Measurements from ENCODE around the gene SLC66A3.

The SLC66A3 gene

GRCh38 chr2:11187083-11187619, 31.9 kb downstream of the SLC66A3 start:
- WGBS, 2 experiments (ENCODE audit: insufficient coverage in 2 of 2), result 81 to 94% methylated on average over 2 of the region's 7 CpGs
- Histone ChIP-seq H3K4me3 (ENCODE audit: extremely low read depth, insufficient read depth, low read length, poor library complexity, severe bottlenecking) (no peak overlapping the region), H3K9me3 (ENCODE audit: control insufficient read depth, low read length) (no peaks in the 10 kb centered on the region), H3K36me3 (ENCODE audit: control insufficient read depth, insufficient read depth, low read length) (peaks cover 35% of the 10 kb centered on the region), H3K27ac (ENCODE audit: low read depth, low read length, severe bottlenecking) (no peak overlapping the region), H3K4me1 (ENCODE audit: control insufficient read depth, insufficient read depth, low read length, poor library complexity, severe bottlenecking) (peaks cover 3% of the 10 kb centered on the region)

DNA sequence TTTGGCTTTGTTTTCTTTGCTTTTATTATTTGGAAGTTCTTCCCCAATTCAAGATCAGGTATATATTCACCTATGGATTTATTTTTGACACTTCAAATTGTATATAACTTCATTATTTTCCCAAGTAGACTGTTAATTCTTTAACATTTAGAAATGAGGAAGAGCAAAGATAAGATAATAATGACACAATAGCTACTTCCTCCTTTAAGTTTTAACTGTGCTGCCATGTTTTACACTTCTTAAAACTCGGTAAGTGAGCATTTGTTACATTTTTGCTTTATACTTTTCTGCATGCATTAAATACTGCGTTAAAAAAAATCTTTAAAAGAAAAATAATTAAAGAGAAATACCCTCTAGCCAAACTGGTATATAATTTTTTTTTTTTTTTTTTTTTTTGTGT, 32.5 kb downstream of the SLC66A3 start:
- Histone ChIP-seq H3K4me1 (ENCODE audit: control insufficient read depth, insufficient read depth, low read length, poor library complexity, severe bottlenecking) (peaks cover 3% of the 10 kb centered on the region), H3K27ac (ENCODE audit: low read depth, low read length, severe bottlenecking) (no peak overlapping the region), H3K4me3 (ENCODE audit: extremely low read depth, insufficient read depth, low read length, poor library complexity, severe bottlenecking) (no peak overlapping the region), H3K9me3 (ENCODE audit: control insufficient read depth, low read length) (no peaks in the 10 kb centered on the region), H3K36me3 (ENCODE audit: control insufficient read depth, insufficient read depth, low read length) (peaks cover 39% of the 10 kb centered on the region)
- no CpG with 5 or more reads among the region's 2 CpGs for WGBS, 2 experiments (ENCODE audit: insufficient coverage in 2 of 2)

GRCh38 chr2:11196246-11196645, 41.0 kb downstream of the SLC66A3 start:
- no peak overlapping the region for H3K27ac ChIP-seq (ENCODE audit: low read depth, low read length, severe bottlenecking)
- H3K4me1 ChIP-seq (ENCODE audit: control insufficient read depth, insufficient read depth, low read length, poor library complexity, severe bottlenecking), result no peaks in the 10 kb centered on the region
- WGBS, 2 experiments (ENCODE audit: insufficient coverage in 2 of 2), result 100% methylated on average over 1 of the region's 3 CpGs; no CpG with 5 or more reads in 1 of the 2 experiments
- peaks cover 57% of the 10 kb centered on the region for H3K36me3 ChIP-seq (ENCODE audit: control insufficient read depth, insufficient read depth, low read length)
- no peak overlapping the region for H3K4me3 ChIP-seq (ENCODE audit: extremely low read depth, insufficient read depth, low read length, poor library complexity, severe bottlenecking)
- H3K9me3 ChIP-seq (ENCODE audit: control insufficient read depth, low read length), result no peaks in the 10 kb centered on the region

GRCh38 chr2:11200651-11201050, 45.4 kb downstream of the SLC66A3 start:
- 92 to 100% methylated on average over 1 of the region's 2 CpGs for WGBS, 2 experiments (ENCODE audit: insufficient coverage in 2 of 2)
- Histone ChIP-seq H3K36me3 (ENCODE audit: control insufficient read depth, insufficient read depth, low read length) (peaks cover 59% of the 10 kb centered on the region), H3K4me1 (ENCODE audit: control insufficient read depth, insufficient read depth, low read length, poor library complexity, severe bottlenecking) (no peaks in the 10 kb centered on the region), H3K27ac (ENCODE audit: low read depth, low read length, severe bottlenecking) (no peak overlapping the region), H3K9me3 (ENCODE audit: control insufficient read depth, low read length) (no peaks in the 10 kb centered on the region), H3K4me3 (ENCODE audit: extremely low read depth, insufficient read depth, low read length, poor library complexity, severe bottlenecking) (no peak overlapping the region)

GRCh38 chr2:11201969-11202368, 46.7 kb downstream of the SLC66A3 start:
- Histone ChIP-seq H3K9me3 (ENCODE audit: control insufficient read depth, low read length) (no peaks in the 10 kb centered on the region), H3K27ac (ENCODE audit: low read depth, low read length, severe bottlenecking) (no peak overlapping the region), H3K4me1 (ENCODE audit: control insufficient read depth, insufficient read depth, low read length, poor library complexity, severe bottlenecking) (no peaks in the 10 kb centered on the region), H3K36me3 (ENCODE audit: control insufficient read depth, insufficient read depth, low read length) (peaks cover 60% of the 10 kb centered on the region), H3K4me3 (ENCODE audit: extremely low read depth, insufficient read depth, low read length, poor library complexity, severe bottlenecking) (no peak overlapping the region)
- 100% methylated on average over 2 of the region's 5 CpGs; no CpG with 5 or more reads in 1 of the 2 experiments for WGBS, 2 experiments (ENCODE audit: insufficient coverage in 2 of 2)

DNA sequence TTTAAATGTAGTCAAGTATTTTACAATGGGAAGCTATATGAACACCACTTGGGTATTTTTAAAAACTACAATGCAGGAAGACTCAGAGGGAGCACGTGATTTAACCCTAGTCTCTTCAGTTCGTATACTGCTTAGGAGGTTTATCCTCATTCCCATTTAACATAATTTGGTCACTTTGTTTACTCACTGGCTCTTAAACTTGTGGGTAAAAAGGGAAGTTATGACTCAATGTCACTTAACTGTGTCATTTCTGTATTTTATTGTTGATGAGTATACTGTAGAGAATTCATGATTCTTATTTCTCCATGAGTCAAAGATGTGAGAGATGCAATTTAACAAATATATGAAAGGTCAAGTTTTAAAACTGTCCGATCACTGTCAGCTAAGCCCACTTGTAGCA, 48.2 kb downstream of the SLC66A3 start:
- Histone ChIP-seq H3K27ac (ENCODE audit: low read depth, low read length, severe bottlenecking) (no peak overlapping the region), H3K9me3 (ENCODE audit: control insufficient read depth, low read length) (no peaks in the 10 kb centered on the region), H3K4me1 (ENCODE audit: control insufficient read depth, insufficient read depth, low read length, poor library complexity, severe bottlenecking) (no peaks in the 10 kb centered on the region), H3K36me3 (ENCODE audit: control insufficient read depth, insufficient read depth, low read length) (peaks cover 60% of the 10 kb centered on the region), H3K4me3 (ENCODE audit: extremely low read depth, insufficient read depth, low read length, poor library complexity, severe bottlenecking) (no peak overlapping the region)
- WGBS, 2 experiments (ENCODE audit: insufficient coverage in 2 of 2), result 100% methylated on average over 1 of the region's 3 CpGs; no CpG with 5 or more reads in 1 of the 2 experiments

GRCh38 chr2:11208083-11208482, 52.8 kb downstream of the SLC66A3 start:
- Histone ChIP-seq H3K9me3 (ENCODE audit: control insufficient read depth, low read length) (no peaks in the 10 kb centered on the region), H3K27ac (ENCODE audit: low read depth, low read length, severe bottlenecking) (no peak overlapping the region), H3K4me3 (ENCODE audit: extremely low read depth, insufficient read depth, low read length, poor library complexity, severe bottlenecking) (no peak overlapping the region), H3K36me3 (ENCODE audit: control insufficient read depth, insufficient read depth, low read length) (peaks cover 70% of the 10 kb centered on the region), H3K4me1 (ENCODE audit: control insufficient read depth, insufficient read depth, low read length, poor library complexity, severe bottlenecking) (no peaks in the 10 kb centered on the region)

DNA sequence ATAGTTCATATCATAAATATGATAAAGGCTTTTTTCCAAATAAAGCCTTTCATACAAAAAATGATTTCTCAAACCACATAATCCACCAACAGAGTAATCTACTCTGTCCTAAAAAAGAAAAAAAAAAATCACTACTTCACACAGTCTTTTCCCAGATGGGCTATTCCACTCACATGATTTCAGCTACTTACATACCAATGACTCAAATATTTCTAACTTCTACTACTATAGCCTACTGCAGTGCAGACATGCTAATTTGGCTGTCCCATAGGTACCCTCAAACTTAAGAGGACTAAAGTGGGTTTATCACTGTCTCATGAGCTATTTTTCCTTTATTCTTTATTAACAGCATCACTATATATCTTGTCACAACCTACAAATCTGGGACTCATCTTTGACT, 57.4 kb downstream of the SLC66A3 start:
- peaks cover 54% of the 10 kb centered on the region for H3K36me3 ChIP-seq (ENCODE audit: control insufficient read depth, insufficient read depth, low read length)
- no peaks in the 10 kb centered on the region for H3K4me1 ChIP-seq (ENCODE audit: control insufficient read depth, insufficient read depth, low read length, poor library complexity, severe bottlenecking)
- H3K27ac ChIP-seq (ENCODE audit: low read depth, low read length, severe bottlenecking), result no peak overlapping the region
- H3K9me3 ChIP-seq (ENCODE audit: control insufficient read depth, low read length), result no peaks in the 10 kb centered on the region
- H3K4me3 ChIP-seq (ENCODE audit: extremely low read depth, insufficient read depth, low read length, poor library complexity, severe bottlenecking), result no peak overlapping the region

DNA sequence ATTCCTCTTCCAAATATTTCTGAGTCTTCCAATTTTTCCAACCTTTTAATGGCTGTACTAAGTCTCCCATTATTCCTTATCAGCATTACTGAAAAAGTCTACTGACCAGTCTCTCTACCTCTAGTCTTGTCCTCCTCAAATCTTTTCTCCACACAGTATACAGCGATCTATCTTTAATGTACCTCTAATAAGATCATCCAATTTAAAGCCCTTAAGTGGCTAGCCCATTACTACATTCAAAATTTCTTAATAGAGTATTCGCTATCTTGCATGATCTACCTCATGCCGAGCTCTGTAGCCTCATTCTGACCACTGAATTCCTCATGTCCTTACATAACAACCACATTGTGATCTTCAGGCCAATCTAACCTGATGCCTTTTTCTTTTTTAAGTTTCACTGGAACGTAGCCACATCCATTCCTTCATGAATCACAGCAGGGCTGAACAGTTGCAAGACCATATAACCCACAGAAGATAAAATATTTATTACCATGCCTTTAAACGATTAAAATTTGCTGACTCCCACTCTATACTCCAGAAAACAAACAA, 57.9 kb downstream of the SLC66A3 start:
- Histone ChIP-seq H3K36me3 (ENCODE audit: control insufficient read depth, insufficient read depth, low read length) (peaks cover 58% of the 10 kb centered on the region), H3K27ac (ENCODE audit: low read depth, low read length, severe bottlenecking) (no peak overlapping the region), H3K9me3 (ENCODE audit: control insufficient read depth, low read length) (no peaks in the 10 kb centered on the region), H3K4me3 (ENCODE audit: extremely low read depth, insufficient read depth, low read length, poor library complexity, severe bottlenecking) (no peak overlapping the region), H3K4me1 (ENCODE audit: control insufficient read depth, insufficient read depth, low read length, poor library complexity, severe bottlenecking) (no peaks in the 10 kb centered on the region)
- 94 to 97% methylated on average over 5 of the region's 5 CpGs for WGBS, 2 experiments (ENCODE audit: insufficient coverage in 2 of 2)

DNA sequence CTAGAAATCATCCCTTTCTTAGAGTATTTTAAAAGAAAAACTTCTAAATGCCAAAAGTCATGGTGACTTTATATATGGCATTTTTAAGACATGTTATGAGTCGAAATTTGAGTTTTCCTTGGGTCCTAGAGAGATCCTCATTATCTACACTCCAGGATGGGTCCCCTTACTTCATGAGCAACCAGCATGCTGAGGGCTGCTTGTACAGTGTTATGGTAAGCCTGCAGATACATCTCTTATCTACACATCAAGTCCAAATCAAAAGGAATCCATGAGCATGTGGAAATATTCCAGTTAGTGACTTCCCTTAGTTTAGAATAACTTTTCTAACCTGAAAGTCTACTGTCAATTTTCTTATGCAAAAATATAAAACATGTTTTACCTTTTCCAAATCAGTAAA, 58.7 kb downstream of the SLC66A3 start:
- Histone ChIP-seq H3K27ac (ENCODE audit: low read depth, low read length, severe bottlenecking) (no peak overlapping the region), H3K36me3 (ENCODE audit: control insufficient read depth, insufficient read depth, low read length) (peaks cover 53% of the 10 kb centered on the region), H3K9me3 (ENCODE audit: control insufficient read depth, low read length) (no peaks in the 10 kb centered on the region), H3K4me3 (ENCODE audit: extremely low read depth, insufficient read depth, low read length, poor library complexity, severe bottlenecking) (no peak overlapping the region), H3K4me1 (ENCODE audit: control insufficient read depth, insufficient read depth, low read length, poor library complexity, severe bottlenecking) (no peaks in the 10 kb centered on the region)
- no CpG with 5 or more reads among the region's 1 CpG for WGBS, 2 experiments (ENCODE audit: insufficient coverage in 2 of 2)

- peaks cover 56% of the 10 kb centered on the region for H3K36me3 ChIP-seq (ENCODE audit: control insufficient read depth, insufficient read depth, low read length)
- WGBS, 2 experiments (ENCODE audit: insufficient coverage in 2 of 2), result 100% methylated on average over 2 of the region's 4 CpGs; no CpG with 5 or more reads in 1 of the 2 experiments
- no peaks in the 10 kb centered on the region for H3K9me3 ChIP-seq (ENCODE audit: control insufficient read depth, low read length)
- no peaks in the 10 kb centered on the region for H3K4me1 ChIP-seq (ENCODE audit: control insufficient read depth, insufficient read depth, low read length, poor library complexity, severe bottlenecking)
- no peak overlapping the region for H3K27ac ChIP-seq (ENCODE audit: low read depth, low read length, severe bottlenecking)
- no peak overlapping the region for H3K4me3 ChIP-seq (ENCODE audit: extremely low read depth, insufficient read depth, low read length, poor library complexity, severe bottlenecking)
Measured at GRCh38 chr2:11214770-11215169, 59.5 kb downstream of the SLC66A3 start.

Data from mesodermal cell (in vitro differentiated cells).